HG03045 (cell line): ENCODE measurements around the gene ZNF594.
"Not testable (repeated sequence)": the region's sequence is repeated elsewhere in the genome, so short reads cannot be mapped to it uniquely, and the experiment has no call there.

ENCODE experiments used
- ATAC-seq: cut with Tn5 transposase; IDR thresholded peaks from one replicate; pipeline ENCODE4 v1.9.1; 2021; ENCODE audit warnings: mild to moderate bottlenecking, moderate library complexity; ENCODE audit not compliant: unreplicated experiment

The ZNF594 gene

DNA sequence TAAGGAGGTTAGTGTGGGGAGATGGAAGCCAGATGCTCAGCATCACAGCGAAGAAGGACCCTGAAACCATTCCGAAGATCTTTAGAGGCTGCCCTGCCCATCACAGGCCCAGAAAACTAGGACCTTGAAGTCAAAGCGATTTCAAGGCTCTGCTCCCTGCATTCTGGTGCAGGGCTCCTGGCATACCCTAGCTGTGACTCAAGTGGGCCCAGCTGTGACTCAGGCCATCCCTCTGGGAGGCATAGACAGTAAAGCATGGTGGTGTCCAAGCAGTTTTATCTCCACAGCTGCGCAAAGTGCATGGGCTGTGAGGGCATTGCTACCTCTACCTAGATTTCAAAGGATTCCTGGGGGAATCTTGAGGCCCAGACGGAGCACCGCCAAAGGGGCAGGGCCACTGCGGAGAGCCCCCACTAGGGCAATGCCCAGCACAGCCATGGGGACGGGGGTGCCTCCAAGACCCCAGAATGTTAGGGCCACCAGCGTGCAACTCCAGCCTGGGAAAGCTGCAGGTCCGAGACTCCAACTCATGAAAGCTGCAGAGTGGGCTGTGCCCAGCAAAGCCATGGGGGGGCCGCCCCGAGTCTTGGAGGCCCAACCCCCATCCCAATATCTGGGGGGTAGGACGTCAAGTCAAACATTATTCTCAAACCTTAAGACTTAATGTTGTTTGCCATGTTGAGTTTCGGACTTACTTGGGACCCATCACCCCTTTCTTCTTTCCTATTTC, 11.7 kb upstream of the ZNF594 start:
- ATAC-seq: no peak

DNA sequence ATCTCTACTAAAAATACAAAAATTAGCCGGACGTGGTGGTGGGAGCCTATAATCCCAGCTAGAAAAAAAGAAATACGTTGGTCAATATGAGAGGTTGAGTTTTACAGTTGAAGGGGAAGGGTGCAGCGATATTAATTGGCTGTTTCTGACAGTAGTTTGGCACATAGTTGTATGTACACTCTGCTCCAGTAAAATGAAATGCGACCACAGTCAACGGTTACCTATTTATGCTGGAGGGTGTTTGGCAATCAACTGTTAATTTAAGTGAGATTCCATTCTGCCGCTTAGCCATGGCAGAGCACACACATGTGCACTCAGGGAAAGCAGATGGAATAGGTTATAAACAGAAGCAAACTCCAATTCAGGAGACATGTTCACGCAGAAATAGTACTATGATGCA, 9.3 kb upstream of the ZNF594 start:
- no peak for ATAC-seq

DNA sequence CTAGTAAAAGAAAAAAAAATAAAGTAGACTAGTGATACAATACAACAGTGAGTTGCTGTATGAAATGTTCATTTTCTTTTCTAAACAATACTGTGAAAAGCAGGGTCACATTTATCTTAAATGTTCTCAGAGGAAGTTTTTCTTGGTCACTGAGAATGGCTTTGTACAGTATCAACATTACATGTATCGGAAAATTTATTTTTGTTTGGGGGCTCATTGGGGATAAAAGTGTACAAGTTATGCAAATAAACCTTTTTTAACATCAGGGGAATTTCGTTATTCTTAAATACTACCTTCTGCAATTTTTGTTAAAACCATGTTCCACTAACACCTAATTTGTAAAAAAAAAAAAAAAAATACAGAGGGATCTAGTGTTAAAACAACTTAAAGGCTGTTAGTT, 8.7 kb upstream of the ZNF594 start:
- no peak for ATAC-seq

DNA sequence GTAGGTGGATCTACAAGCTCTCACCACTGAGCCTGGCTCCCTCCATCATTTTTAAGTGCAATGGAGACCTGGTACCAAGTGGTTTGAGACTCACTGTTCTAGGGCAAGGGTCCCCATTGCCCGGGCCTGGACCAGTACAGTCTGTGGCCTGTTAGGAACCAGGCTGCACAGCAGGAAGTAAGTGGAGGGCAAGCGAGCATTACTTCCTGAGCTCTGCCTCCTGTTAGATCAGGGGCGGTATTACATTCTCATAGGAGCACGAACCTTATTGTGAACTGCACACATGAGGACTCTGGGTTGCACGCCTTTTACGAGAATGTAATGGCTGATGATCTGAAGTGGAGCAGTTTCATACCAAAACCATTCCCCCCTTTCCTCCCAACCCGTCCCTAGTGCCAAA, 6.8 kb upstream of the ZNF594 start:
- ATAC-seq: no peak

DNA sequence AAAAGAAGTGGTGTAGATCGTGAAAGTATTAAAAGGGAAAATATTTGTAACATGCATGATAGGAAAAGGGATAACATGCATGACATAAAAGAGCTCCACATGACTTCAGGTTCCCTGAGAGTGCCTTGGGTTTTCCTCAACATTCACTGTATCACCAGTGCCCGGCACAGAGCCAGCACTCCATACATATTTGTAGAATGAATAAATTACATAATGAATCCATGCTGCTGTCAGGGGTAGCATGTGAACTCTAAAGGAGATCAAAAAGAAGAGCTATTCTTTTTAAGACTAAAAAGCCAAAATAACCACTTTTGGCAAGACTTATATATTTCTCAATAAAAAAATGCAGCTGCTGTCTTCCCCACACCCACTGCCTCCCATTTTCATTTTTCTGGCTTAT, 2.7 kb upstream of the ZNF594 start:
- no peak for ATAC-seq

DNA sequence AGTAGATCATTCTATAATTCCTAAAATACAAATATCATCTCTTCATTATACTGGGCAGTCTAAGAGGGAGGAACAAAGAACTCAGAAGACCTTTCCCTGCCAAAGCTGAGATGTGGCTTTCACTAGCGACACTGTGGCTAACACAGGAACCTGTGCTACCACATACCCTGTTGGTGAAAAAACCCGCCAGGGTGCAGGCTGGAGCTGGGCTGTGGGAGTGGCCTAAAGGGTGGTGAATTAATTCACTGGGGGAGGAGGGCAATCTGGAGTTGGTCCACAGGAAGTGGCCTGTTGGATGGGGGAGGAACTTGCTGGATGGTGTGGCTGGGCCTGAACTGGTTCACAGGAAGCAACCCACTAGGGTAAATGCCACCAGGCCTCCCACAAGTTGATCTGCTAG, 7.4 kb downstream of the ZNF594 start:
- ATAC-seq: no peak

DNA sequence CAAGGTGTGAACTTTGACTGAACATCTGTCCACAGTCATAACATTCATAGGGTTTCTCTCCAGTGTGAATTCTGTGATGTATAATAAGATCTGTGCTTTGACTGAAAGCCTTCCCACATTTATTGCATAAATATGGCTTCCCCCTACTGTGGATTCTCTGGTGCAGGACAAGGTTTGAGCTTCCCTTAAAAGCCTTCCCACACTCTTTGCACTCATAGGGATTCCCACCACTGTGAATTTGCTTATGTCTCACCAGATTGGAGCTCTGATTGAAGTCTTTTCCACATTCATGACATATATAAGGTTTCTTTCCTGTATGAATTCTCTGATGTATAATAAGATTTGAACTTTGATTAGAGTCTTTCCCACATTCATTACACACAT, 8.3 kb downstream of the ZNF594 start:
- ATAC-seq: no peak

DNA sequence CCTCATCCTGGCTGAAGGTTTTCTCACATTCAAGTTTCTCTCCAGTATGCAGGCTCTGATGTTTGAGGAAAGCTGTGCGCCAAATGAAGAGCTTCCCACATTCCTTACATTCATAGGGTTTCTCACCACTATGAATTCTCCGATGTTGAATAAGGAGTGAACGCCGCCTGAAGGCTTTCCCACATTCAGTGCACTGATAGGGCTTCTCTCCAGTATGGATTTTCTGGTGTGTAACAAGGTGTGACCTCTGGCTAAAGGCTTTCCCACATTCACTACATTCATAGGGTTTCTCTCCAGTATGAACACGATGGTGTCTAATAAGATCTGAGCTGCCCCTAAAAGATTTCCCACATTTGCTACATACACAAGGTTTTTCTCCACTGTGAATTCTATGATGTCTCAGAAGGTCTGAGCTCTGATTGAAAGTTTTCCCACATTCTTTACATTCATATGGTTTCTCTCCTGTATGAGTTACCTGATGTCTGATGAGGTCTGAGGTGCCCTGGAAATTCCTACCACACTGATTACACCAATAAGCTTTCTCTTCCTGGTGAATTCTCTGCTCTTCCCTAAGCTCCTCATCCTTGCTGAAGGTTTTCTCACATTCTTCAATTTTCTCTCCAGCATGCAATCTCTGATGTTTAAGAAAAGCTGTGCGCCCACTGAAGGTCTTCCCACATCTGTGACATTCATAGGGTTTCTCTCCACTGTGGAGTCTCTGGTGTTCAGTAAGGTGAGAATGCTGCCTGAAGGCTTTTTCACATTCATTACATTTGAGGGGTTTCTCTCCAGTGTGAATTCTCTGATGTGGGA, 8.9 kb downstream of the ZNF594 start:
- ATAC-seq: no peak

DNA sequence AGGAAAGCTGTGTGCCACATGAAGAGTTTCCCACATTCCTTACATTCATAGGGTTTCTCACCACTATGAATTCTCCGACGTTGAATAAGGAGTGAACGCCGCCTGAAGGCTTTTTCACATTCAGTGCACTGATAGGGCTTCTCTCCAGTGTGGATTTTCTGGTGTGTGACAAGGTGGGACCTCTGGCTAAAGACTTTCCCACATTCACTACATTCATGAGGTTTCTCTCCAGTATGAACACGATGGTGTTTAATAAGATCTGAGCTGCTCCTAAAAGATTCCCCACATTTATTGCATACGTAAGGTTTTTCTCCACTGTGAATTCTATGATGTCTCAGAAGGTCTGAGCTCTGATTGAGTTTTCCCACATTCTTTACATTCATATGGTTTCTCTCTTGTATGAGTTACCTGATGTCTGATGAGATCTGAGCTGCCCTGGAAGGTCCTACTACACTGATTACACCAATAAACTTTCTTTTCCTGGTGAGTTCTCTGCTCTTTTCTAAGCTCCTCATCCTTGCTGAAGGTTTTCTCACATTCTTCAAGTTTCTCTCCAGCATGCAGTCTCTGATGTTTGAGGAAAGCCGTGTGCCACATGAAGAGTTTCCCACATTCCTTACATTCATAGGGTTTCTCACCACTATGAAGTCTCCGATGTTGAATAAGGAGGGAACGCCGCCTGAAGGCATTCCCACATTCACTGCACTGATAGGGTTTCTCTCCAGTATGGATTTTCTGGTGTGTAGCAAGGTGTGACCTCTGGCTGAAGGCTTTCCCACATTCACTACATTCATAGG, 10.0 kb downstream of the ZNF594 start:
- no peak for ATAC-seq

DNA sequence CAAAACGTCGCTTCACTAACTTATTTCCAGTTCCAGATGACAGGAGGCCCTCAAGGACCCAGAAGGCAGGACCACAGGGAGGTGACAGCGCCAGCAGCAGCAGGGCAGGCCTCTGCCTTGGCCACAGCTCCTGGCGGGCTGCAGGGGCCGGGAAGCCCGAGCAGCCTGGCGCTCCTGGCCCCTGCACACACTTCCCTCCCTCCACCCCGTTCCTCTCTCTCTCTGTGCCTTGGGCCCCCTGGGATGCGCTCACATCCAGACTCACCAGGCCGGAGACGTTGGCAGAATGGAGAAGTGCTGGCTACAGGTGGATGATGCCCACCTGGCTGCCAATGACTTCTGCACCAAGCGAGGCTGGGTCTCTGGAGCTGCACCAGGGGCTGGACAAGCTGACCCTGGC, 12.7 kb downstream of the ZNF594 start:
- ATAC-seq: no peak

DNA sequence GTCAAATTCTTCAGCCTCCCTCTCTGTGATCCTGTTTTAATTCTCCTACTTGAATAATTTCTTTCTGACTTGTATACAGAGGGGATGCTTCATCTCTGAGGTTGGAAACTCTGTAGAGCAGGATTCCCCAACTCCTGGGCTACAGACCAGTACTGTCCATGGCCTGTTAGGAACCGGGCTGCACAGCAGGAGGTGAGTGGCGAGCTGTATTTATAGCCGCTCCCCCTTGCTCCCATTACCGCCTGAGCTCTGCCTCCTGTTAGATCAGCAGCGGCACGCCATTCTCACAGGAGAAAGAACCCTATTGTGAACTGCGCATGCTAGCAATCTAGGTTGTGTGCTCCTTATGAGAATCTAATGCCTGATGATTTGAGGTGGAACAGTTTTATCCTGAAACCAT, 16.6 kb downstream of the ZNF594 start:
- not testable (repeated sequence) for ATAC-seq

DNA sequence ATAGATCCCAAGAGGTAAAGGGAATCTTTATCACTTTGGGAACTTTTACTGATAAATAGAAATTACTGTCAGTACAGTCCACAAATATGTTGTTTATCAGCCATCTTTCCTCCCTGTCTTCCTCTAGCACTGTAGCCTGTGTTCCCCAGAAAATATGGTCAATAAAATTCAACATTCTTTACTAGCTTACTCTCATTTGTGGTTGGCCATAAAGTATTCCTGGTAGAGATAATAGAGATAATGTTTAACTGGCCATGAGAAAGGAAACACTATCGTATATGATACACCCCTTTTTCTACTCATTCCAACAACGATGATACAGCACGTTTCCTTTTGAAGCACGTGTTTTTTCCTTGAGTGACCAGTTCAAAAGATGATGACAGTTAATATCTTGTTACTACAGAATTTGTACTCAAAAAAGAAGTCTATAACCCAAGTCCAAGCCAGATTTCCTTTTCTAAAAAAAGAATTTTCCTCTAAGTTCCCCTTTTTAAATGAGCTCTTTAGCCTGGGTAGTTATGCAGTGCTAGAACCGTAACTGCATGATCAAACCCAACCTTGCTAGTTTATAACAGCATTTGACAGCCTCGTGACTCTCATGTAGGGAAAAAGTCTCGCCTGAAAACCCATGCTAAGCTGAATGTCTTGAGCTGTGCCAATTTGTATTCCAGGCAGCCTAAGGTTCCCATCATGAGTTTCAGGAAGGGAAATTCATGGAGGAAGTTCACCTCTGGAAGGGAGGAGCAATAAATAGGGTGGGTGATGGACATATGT, 25.7 kb downstream of the ZNF594 start:
- ATAC-seq: not testable (repeated sequence)

DNA sequence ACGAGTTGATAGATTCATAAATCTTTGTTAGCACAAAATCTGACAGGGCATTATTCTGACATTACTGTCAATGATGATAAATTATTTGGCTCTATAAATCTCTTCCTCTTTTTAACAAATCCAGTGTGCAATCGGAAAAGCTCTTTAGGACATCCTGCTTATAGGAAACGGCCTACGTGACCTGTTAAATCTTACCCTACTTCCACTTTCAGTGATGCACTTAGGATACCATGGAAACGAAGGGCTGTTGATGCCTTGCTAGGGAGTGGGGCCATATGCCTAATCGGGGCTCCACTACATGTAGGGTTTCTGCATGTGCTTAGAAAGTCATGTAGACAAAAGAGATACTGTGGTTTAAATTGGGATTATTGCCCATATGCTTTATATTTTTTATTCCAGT, 27.2 kb downstream of the ZNF594 start:
- no peak for ATAC-seq

DNA sequence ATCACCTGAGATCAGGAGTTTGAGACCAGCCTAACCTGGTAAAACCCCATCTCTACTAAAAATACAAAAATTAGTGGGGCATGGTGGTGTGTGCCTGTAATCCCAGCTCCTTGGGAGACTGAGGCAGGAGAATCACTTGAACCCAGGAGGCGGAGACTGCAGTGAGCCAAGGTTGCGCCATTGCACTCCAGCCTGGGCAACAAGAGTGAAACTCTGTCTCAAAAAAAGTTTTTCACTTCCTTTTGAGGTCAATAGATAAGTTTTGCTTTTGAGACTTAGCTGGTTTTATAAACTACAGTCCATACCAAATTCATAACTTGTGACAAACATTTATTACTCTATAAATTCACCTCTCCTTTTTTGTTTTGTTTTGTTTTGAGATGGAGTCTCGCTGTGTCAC, 29.9 kb downstream of the ZNF594 start:
- not testable (repeated sequence) for ATAC-seq

DNA sequence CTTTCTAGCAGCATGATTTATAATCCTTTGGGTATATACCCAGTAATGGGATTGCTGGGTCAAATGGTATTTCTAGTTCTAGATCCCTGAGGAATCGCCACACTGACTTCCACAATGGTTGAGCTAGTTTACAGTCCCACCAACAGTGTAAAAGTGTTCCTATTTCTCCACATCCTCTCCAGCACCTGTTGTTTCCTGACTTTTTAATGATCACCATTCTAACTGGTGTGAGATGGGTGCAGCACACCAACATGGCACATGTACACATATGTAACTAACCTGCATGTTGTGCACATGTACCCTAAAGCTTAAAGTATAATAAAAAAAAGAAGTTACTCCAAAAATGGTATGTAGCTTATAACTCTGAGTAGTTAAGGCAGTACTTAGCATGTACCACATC, 31.0 kb downstream of the ZNF594 start:
- not testable (repeated sequence) for ATAC-seq

DNA sequence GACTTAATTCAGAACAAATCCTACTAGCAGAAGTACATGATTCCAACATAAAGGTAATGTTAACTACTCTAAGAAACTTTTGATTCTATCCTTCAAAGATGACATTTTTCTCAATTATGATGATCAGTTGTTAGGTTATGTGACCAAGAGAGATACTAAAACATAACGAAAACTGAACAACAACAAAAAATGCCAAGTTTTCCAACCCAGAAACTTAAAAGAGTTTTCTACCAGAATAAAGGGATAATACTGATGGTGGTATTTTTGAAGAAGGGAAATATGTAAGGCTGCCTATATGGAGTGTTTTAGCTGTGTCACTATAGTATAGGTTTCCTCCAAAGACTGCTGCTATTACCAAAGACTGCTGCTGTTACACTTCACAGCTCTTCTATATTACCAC, 45.5 kb downstream of the ZNF594 start:
- not testable (repeated sequence) for ATAC-seq

DNA sequence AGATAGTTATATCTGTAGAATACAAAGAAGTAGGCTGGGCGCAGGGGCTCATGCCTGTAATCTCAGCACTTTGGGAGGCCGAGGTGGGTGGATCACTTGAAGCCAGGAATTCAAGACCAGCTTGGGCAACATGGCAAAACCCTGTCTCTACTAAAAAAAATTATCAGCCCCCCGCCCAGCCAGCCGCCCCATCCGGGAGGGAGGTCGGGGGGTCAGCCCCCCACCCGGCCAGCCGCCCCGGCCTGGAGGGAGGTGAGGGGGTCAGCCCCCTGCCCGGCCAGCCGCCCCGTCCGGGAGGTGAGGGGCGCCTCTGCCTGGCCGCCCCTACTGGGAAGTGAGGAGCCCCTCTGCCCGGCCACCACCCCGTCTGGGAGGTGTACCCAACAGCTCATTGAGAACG, 48.8 kb downstream of the ZNF594 start:
- ATAC-seq: not testable (repeated sequence)

DNA sequence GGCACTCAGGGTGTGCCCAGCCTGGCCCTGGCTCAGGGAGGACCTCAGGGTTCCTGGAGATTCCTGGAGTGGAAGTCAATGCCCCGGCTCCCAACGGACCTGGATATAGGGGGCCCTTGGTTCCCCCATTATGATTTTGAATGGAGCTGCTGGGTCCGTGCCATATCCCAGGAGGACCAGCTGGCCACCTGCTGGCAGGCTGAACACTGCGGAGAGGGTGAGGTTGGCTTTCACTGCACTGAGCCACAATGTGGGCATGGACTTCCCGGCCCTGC, 52.3 kb downstream of the ZNF594 start:
- ATAC-seq: no peak

DNA sequence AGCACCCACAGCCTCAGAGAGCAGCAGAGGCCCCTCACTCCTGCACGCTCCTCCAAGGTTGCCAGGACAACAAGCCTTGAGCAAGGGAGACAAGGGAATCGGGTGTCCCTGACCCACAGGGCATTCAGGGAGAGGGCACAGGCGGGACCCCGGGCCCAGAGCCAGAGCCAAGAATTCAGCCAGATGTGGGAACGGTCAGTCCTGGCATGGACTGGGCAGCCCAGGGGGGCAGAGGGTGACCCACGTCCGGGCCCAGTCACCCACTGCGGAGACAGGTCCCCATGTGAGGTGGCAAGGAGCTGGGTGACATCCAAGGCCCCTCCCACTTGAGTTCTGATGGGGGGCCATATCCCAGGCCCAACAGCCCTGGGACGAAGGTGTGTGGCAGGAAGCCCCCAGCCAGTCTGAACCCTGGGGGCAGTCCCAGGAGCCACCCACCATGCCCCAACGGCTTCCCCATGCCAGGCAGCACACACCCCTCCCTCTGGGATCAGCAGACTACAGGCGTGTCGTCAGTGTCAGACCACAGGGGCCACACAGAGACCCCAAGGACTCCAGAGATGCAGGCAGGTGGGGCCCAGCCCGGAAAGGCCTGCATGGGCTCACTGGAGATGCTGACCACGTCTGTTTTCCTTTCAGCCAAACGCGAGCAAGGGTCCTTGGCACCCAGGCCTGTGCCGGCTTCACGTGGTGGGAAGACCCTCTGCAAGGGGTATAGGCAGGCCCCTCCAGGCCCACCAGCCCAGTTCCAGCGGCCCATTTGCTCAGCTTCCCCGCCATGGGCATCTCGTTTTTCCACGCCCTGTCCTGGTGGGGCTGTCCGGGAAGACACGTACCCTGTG, 52.8 kb downstream of the ZNF594 start:
- no peak for ATAC-seq

DNA sequence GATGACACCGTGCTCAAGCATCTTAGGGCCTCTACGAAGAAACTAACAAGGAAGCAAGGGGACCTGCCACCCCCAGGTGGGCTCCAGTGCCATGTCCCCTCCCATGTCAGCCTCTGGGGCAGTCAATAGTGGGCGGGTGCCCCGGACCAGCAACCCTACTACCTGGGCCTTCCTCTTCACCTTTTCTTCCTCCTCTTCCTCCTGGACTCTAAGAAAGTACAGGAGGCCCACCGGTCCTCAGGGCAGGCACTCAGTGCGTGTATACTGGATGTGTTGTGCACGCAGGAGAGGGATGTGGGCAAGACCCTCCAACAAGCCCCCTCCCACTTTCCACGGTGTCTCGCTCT, 53.5 kb downstream of the ZNF594 start:
- not testable (repeated sequence) for ATAC-seq
